Raji (cell line): ENCODE data around the gene SNX6.

ENCODE experiments used
- POLR2A ChIP-seq: IDR thresholded peaks from 2 replicates; pipeline ENCODE4 v1.6.1; 2011; ENCODE audit warnings: low read depth, low read length, control low read depth; ENCODE audit not compliant: insufficient read depth

SNX6 gene

GRCh38 chr14:34629657-34630529 is at the start of gene SNX6:
Gene SNX6 (minus strand): TSS chr14:34630148. CDS start chr14:34630116, 32 bp downstream.
- TF ChIP-seq POLR2A: peak; percentile 75

GRCh38 chr14:34678735-34679134 is 48.8 kb upstream of the SNX6 start:
- TF ChIP-seq POLR2A: no peak

- no peak for TF ChIP-seq POLR2A
These were observed 48.4 kb upstream of the SNX6 start for GRCh38 chr14:34678306-34678705.

GRCh38 chr14:34676516-34677211 is 46.7 kb upstream of the SNX6 start:
- TF ChIP-seq POLR2A: no peak

GRCh38 chr14:34673702-34674101 is 43.8 kb upstream of the SNX6 start:
- TF ChIP-seq POLR2A: no peak

GRCh38 chr14:34671716-34672115 is 41.8 kb upstream of the SNX6 start:
- TF ChIP-seq POLR2A: no peak

- TF ChIP-seq POLR2A: no peak
These were observed 38.2 kb upstream of the SNX6 start for GRCh38 chr14:34668111-34668510.

GRCh38 chr14:34667007-34667406 is 37.1 kb upstream of the SNX6 start:
- no peak for TF ChIP-seq POLR2A

- no peak for TF ChIP-seq POLR2A
These were observed 36.0 kb upstream of the SNX6 start for GRCh38 chr14:34665785-34666435.

GRCh38 chr14:34662561-34663088 is 32.7 kb upstream of the SNX6 start:
- TF ChIP-seq POLR2A: no peak

- no peak for TF ChIP-seq POLR2A
These were observed 30.8 kb upstream of the SNX6 start for GRCh38 chr14:34660796-34661195.

GRCh38 chr14:34655959-34656358 is 26.0 kb upstream of the SNX6 start:
- TF ChIP-seq POLR2A: no peak

- no peak for TF ChIP-seq POLR2A
These were observed 21.0 kb upstream of the SNX6 start for GRCh38 chr14:34650786-34651584.

GRCh38 chr14:34649344-34649743 is 19.4 kb upstream of the SNX6 start:
- TF ChIP-seq POLR2A: no peak
